Measurements from ENCODE around the gene PHLDB3.

DNA sequence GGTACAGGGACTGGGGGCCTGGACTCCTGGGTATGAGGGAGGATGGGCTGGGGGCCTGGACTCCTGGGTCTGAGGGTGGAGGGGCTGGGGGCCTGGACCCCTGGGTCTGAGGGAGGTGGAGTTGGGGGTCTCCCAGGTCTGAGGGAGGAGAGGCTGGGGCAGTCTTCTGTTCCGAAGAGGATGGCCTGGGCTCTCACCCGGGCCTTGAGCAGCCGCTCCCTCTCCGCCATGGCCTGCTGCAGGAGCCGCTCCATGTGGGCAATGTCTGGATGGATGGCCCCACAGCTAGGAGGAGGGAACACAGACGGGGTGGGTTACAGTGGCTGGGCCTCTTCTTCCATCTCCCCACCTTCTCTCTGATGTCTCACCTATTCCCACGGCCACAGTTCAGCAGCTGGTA lies 18.1 kb downstream of the PHLDB3 start:
- no peak for TF ChIP-seq CTCF (IDR thresholded peaks at IDR 0.05; ENCODE audit: insufficient read depth, low read length, poor library complexity, severe bottlenecking)
- TF ChIP-seq EZH2phosphoT487 (conservative IDR thresholded peaks at IDR 0.05; ENCODE audit: low read length): no peak
